Measurements from ENCODE around the gene P3H3.

- TF ChIP-seq, protein P1, sequence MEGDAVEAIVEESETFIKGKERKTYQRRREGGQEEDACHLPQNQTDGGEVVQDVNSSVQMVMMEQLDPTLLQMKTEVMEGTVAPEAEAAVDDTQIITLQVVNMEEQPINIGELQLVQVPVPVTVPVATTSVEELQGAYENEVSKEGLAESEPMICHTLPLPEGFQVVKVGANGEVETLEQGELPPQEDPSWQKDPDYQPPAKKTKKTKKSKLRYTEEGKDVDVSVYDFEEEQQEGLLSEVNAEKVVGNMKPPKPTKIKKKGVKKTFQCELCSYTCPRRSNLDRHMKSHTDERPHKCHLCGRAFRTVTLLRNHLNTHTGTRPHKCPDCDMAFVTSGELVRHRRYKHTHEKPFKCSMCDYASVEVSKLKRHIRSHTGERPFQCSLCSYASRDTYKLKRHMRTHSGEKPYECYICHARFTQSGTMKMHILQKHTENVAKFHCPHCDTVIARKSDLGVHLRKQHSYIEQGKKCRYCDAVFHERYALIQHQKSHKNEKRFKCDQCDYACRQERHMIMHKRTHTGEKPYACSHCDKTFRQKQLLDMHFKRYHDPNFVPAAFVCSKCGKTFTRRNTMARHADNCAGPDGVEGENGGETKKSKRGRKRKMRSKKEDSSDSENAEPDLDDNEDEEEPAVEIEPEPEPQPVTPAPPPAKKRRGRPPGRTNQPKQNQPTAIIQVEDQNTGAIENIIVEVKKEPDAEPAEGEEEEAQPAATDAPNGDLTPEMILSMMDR (conservative IDR thresholded peaks at IDR 0.05; ENCODE audit: low read depth in 2 of 2), result no peak
- TF ChIP-seq EZH2 (IDR thresholded peaks at IDR 0.05; ENCODE audit: low read depth, unreplicated experiment) (no peak), REST (IDR thresholded peaks at IDR 0.05; ENCODE audit: unreplicated experiment) (no peak), POLR2AphosphoS5 (IDR thresholded peaks at IDR 0.05; ENCODE audit: low read depth) (no peak), CREB1 (CRISPR knock-in tag; IDR thresholded peaks at IDR 0.05; ENCODE audit: low read depth) (no peak), EZH2phosphoT487 (IDR thresholded peaks at IDR 0.05; ENCODE audit: unreplicated experiment) (no peak), STAT1 (IDR thresholded peaks at IDR 0.05; ENCODE audit: unreplicated experiment) (no peak), ETS1 (IDR thresholded peaks at IDR 0.05) (no peak), JUNB (IDR thresholded peaks at IDR 0.05; ENCODE audit: unreplicated experiment) (no peak), NANOG (IDR thresholded peaks at IDR 0.05; ENCODE audit: borderline replicate concordance) (no peak), ZNF331 (CRISPR knock-in tag; IDR thresholded peaks at IDR 0.05; ENCODE audit: low read depth) (no peak)
These were observed 13.9 kb downstream of the P3H3 start for GRCh38 chr12:6842075-6842474.
